H9 (cell line): ENCODE data around the gene MAN1B1. TPM values are rescaled to one million over a fixed set of nuclear protein-coding genes. Genes with fewer than 3 reads are reported as not detected.
A peak's percentile ranks its signal among the peaks of the same experiment; 100 is the strongest.

Experiments
- DNase-seq: peaks from one replicate; pipeline ENCODE4 v3.0.0-alpha.2; 2017
- H2AFZ ChIP-seq: one replicate; pipeline ENCODE4 v1.6.1; 2013; ENCODE audit warnings: mild to moderate bottlenecking, low read length, control low read depth, moderate library complexity
- H2AK5ac ChIP-seq: 2 replicates; pipeline ENCODE4 v1.6.1; 2013; ENCODE audit warnings: low read length, control low read depth, mixed read lengths; ENCODE audit not compliant: insufficient read length
- H2BK120ac ChIP-seq: one replicate; pipeline ENCODE4 v1.6.1; 2013; ENCODE audit warnings: low read depth, mild to moderate bottlenecking, low read length, control low read depth, inconsistent platforms; ENCODE audit not compliant: poor library complexity, severe bottlenecking
- H2BK12ac ChIP-seq: 2 replicates; pipeline ENCODE4 v1.6.1; 2013; ENCODE audit warnings: low read length, control low read depth, mixed read lengths, low read depth; ENCODE audit not compliant: insufficient read length
- H2BK15ac ChIP-seq: 2 replicates; pipeline ENCODE4 v1.6.1; 2013; ENCODE audit warnings: low read depth, low read length, control low read depth
- H2BK20ac ChIP-seq: one replicate; pipeline ENCODE4 v1.6.1; 2013; ENCODE audit warnings: low read depth, mild to moderate bottlenecking, low read length, control low read depth, inconsistent platforms; ENCODE audit not compliant: poor library complexity, severe bottlenecking
- H2BK5ac ChIP-seq: 2 replicates; pipeline ENCODE4 v1.6.1; 2013; ENCODE audit warnings: low read length, control low read depth, mixed read lengths; ENCODE audit not compliant: insufficient read length
- H3K14ac ChIP-seq: 2 replicates; pipeline ENCODE4 v1.6.1; 2013; ENCODE audit warnings: low read length, control low read depth; ENCODE audit not compliant: insufficient read depth
- H3K18ac ChIP-seq: 2 replicates; pipeline ENCODE4 v1.6.1; 2013; ENCODE audit warnings: low read depth, mild to moderate bottlenecking, mixed read lengths, low read length, control low read depth; ENCODE audit not compliant: insufficient read length
- H3K23ac ChIP-seq: 2 replicates; pipeline ENCODE4 v1.6.1; 2013; ENCODE audit warnings: low read length, control low read depth, mixed read lengths, low read depth; ENCODE audit not compliant: insufficient read length
- H3K23me2 ChIP-seq: 2 replicates; pipeline ENCODE4 v1.6.1; 2013; ENCODE audit warnings: low read depth, mild to moderate bottlenecking, mixed read lengths, low read length, control low read depth; ENCODE audit not compliant: insufficient read length, poor library complexity, severe bottlenecking
- H3K27ac ChIP-seq: 2 replicates; pipeline ENCODE4 v1.5.1; 2013; ENCODE audit warnings: low read length, control low read depth, mixed read lengths, low read depth; ENCODE audit not compliant: insufficient read length
- H3K27me3 ChIP-seq: 2 replicates; pipeline ENCODE4 v1.6.1; 2013; ENCODE audit warnings: low read length, control low read depth, inconsistent platforms; ENCODE audit not compliant: insufficient read depth
- H3K4ac ChIP-seq: 2 replicates; pipeline ENCODE4 v1.6.1; 2013; ENCODE audit warnings: low read depth, mild to moderate bottlenecking, control low read depth, inconsistent platforms, low read length, moderate library complexity
- H3K4me1 ChIP-seq: 2 replicates; pipeline ENCODE4 v1.6.1; 2013; ENCODE audit warnings: low read length, control low read depth, inconsistent platforms; ENCODE audit not compliant: insufficient read depth
- H3K4me2 ChIP-seq: 2 replicates; pipeline ENCODE4 v1.6.1; 2013; ENCODE audit warnings: low read length, control low read depth, mixed read lengths; ENCODE audit not compliant: insufficient read length, insufficient read depth
- H3K56ac ChIP-seq: 2 replicates; pipeline ENCODE4 v1.6.1; 2013; ENCODE audit warnings: low read depth, mild to moderate bottlenecking, mixed read lengths, low read length, control low read depth; ENCODE audit not compliant: insufficient read length
- H3K79me1 ChIP-seq: 2 replicates; pipeline ENCODE4 v1.6.1; 2013; ENCODE audit warnings: low read depth, mild to moderate bottlenecking, moderate library complexity, low read length, control low read depth, inconsistent platforms; ENCODE audit not compliant: insufficient read depth, poor library complexity, severe bottlenecking
- H3K79me2 ChIP-seq: 2 replicates; pipeline ENCODE4 v1.6.1; 2013; ENCODE audit warnings: low read length, control low read depth, inconsistent platforms; ENCODE audit not compliant: insufficient read depth
- H3K9ac ChIP-seq: 2 replicates; pipeline ENCODE4 v1.6.1; 2013; ENCODE audit warnings: low read length, control low read depth, mixed read lengths; ENCODE audit not compliant: insufficient read length; ENCODE audit errors: extremely low read depth
- H3K9me3 ChIP-seq: one replicate; pipeline ENCODE4 v1.6.1; 2013; ENCODE audit warnings: low read depth, low read length, inconsistent platforms; ENCODE audit not compliant: control insufficient read depth
- H3T11ph ChIP-seq: one replicate; pipeline ENCODE4 v1.6.1; 2013; ENCODE audit warnings: mild to moderate bottlenecking, low read length, control low read depth, inconsistent platforms
- H4K20me1 ChIP-seq: one replicate; pipeline ENCODE4 v1.6.1; 2013; ENCODE audit not compliant: control insufficient read depth, insufficient read length, insufficient read depth
- H4K5ac ChIP-seq: 2 replicates; pipeline ENCODE4 v1.6.1; 2013; ENCODE audit warnings: low read depth, mild to moderate bottlenecking, mixed read lengths, low read length, control low read depth; ENCODE audit not compliant: insufficient read length
- H4K8ac ChIP-seq: replicated peaks from 2 replicates; pipeline ENCODE4 v1.6.1; 2013; ENCODE audit warnings: low read length, control low read depth, mixed read lengths, low read depth; ENCODE audit not compliant: insufficient read length
- H4K91ac ChIP-seq: 2 replicates; pipeline ENCODE4 v1.6.1; 2013; ENCODE audit warnings: low read depth, mild to moderate bottlenecking, moderate library complexity, mixed read lengths, low read length, control low read depth; ENCODE audit not compliant: insufficient read length
- H3K27ac Mint-ChIP-seq, 3 experiments: 2 replicates in 2 of 3; 3 replicates in 1 of 3; pipeline ENCODE4 v1.8.0; 2020 to 2021; ENCODE audit warnings: mixed read lengths in 3 of 3, mild to moderate bottlenecking in 1 of 3, moderate library complexity in 1 of 3
- H3K27me3 Mint-ChIP-seq: 2 replicates; pipeline ENCODE4 v1.8.0; 2021; ENCODE audit warnings: low read depth, mild to moderate bottlenecking, moderate library complexity, mixed read lengths
- H3K36me3 Mint-ChIP-seq, 3 experiments: 2 replicates in 2 of 3; 3 replicates in 1 of 3; pipeline ENCODE4 v1.8.0; 2020 to 2021; ENCODE audit warnings: low read depth in 3 of 3, mixed read lengths in 3 of 3; ENCODE audit not compliant: insufficient read depth in 1 of 3
- H3K4me1 Mint-ChIP-seq, 2 experiments: 2 replicates each; pipeline ENCODE4 v1.8.0; 2020; ENCODE audit warnings: mixed read lengths in 2 of 2
- H3K4me3 Mint-ChIP-seq, 2 experiments: 2 replicates in 1 of 2; 3 replicates in 1 of 2; pipeline ENCODE4 v1.8.0; 2020 to 2021; ENCODE audit warnings: mild to moderate bottlenecking in 2 of 2, mixed read lengths in 2 of 2, moderate library complexity in 1 of 2
- H3K9me3 Mint-ChIP-seq, 2 experiments: 2 replicates in 1 of 2; 3 replicates in 1 of 2; pipeline ENCODE4 v1.8.0; 2020; ENCODE audit warnings: mild to moderate bottlenecking in 2 of 2, mixed read lengths in 2 of 2, moderate library complexity in 1 of 2
- CTCF ChIP-seq: fragments of 200-600 bp; sonication (generic); conservative IDR thresholded peaks from 3 replicates; pipeline ENCODE4 v1.8.0; 2021; ENCODE audit warnings: antibody characterized with exemption, mild to moderate bottlenecking
- WGBS: extraction: QIAGEN DNeasy Blood & Tissue Kit; methylation state at CpG from one replicate; pipeline ENCODE4 v1.1.7; 2013; ENCODE audit warnings: missing lambda C conversion rate, low lambda C conversion rate, mixed read lengths; ENCODE audit not compliant: insufficient read length; ENCODE audit errors: extremely low coverage; 5-methylcytosine and 5-hydroxymethylcytosine counted together
- total RNA-seq: library from RNA; stranded (reverse); gene quantifications from 2 replicates; pipeline ENCODE4 v1.2.1, GENCODE V29; 2021

The MAN1B1 gene
- total RNA-seq, 1 experiment from 2014 or later: 34.9 TPM

- WGBS: no CpG with 5 or more reads among the region's 15 CpGs
- H2BK5ac ChIP-seq: no peak overlapping the region
- no peak overlapping the region for H2BK120ac ChIP-seq
- no peaks in the 10 kb centered on the region for H3K79me1 ChIP-seq
- peaks cover 7% of the 10 kb centered on the region; the same call in 1 of the 2 replicates for H3K27me3 ChIP-seq
- H3K27me3 Mint-ChIP-seq: peaks cover 46% of the 10 kb centered on the region
- H3T11ph ChIP-seq: no peak overlapping the region
- H3K14ac ChIP-seq: no peak overlapping the region
- H3K36me3 Mint-ChIP-seq: no peaks in the 10 kb centered on the region; a peak in 1 of 7 replicates
- peaks cover 3% of the 10 kb centered on the region; the same call in 1 of the 2 replicates for H3K4me1 ChIP-seq
- no peaks in the 10 kb centered on the region for H3K9me3 ChIP-seq
- no peak overlapping the region for H2BK15ac ChIP-seq
- peaks cover 11 to 22% of the 10 kb centered on the region in 2 experiments for H3K4me1 Mint-ChIP-seq
- H3K4ac ChIP-seq: no peak overlapping the region
- peak overlapping the region; percentile 77 for H3K4me2 ChIP-seq
- peak overlapping the region; percentile 52 to 66; a peak in 4 of 5 replicates for H3K4me3 Mint-ChIP-seq
- no peak overlapping the region for H4K8ac ChIP-seq
- H3K56ac ChIP-seq: no peak overlapping the region
- H3K27ac ChIP-seq: no peak overlapping the region
- no peaks in the 10 kb centered on the region for H3K79me2 ChIP-seq
- H3K9me3 Mint-ChIP-seq: no peaks in the 10 kb centered on the region; a peak in 1 of 5 replicates
- no peak for TF ChIP-seq CTCF
- peaks cover 17% of the 10 kb centered on the region for H3K23me2 ChIP-seq
- no peak overlapping the region for H3K23ac ChIP-seq
- H3K18ac ChIP-seq: no peak overlapping the region
- H2AK5ac ChIP-seq: no peak overlapping the region
- H2BK12ac ChIP-seq: no peak overlapping the region
- H4K20me1 ChIP-seq: peaks cover 3% of the 10 kb centered on the region
- no peak overlapping the region for H3K27ac Mint-ChIP-seq
- no peak overlapping the region for H2BK20ac ChIP-seq
- H2AFZ ChIP-seq: no peak overlapping the region
- DNase-seq: peak; percentile 58
- H4K5ac ChIP-seq: no peak overlapping the region
- no peak overlapping the region for H4K91ac ChIP-seq
- no peak overlapping the region for H3K9ac ChIP-seq
These were observed 10.2 kb upstream of the MAN1B1 start for GRCh38 chr9:137076636-137077009.
